ENCODE results near the gene TRA2A.

The TRA2A gene

DNA sequence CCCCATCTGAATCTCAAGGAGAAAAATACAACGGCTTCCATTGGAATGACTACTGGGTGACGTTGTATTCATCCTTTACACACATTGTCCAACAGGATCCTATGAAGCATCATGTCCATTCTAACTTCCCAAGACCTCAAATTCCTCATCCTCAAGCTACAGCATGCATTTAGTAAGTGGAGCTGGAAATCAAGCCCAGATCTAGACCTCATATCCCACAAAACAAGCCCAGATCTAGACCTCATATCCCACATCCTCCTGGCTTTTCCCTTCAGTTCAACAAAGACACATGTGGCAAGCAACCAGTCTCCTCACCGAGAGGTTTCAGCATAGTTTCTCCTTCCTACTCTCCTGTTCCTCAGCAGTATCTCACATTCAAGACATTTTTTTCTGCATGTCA is 73.7 kb downstream of the TRA2A start:
- no peaks in the 10 kb centered on the region for H3K27me3 ChIP-seq (ENCODE audit: control insufficient read depth, insufficient read depth, low read length)
- H3K4me3 ChIP-seq (ENCODE audit: low read length), result no peak overlapping the region
- no peak overlapping the region for H3K9ac ChIP-seq (ENCODE audit: low read length)
- no peaks in the 10 kb centered on the region for H3K4me1 ChIP-seq (ENCODE audit: control insufficient read depth, insufficient read depth, low read length)
- H3K36me3 ChIP-seq (ENCODE audit: control insufficient read depth, insufficient read depth, low read length), result no peaks in the 10 kb centered on the region
- no peak overlapping the region for H3K27ac ChIP-seq (ENCODE audit: low read depth, low read length)

DNA sequence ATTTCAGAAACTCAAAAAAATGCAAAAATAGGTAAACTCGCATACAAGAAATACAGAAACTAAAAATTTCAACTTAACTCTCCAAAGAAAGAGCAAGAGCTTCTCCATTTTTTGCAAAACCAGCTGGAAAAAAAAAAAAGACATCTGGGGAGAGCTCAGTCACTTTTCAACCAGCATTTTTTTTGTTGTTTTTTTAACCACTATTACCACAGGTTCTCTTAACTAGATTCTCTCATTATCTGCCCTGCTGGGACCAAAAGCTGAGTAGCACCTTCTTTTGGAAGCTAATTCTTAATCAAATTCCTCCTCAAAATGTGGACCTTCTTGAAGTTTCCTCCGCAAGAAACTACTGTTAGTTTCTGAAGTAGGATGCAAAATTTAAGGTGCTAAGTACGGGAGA is 75.7 kb downstream of the TRA2A start:
- Histone ChIP-seq H3K4me1 (ENCODE audit: control insufficient read depth, insufficient read depth, low read length) (no peaks in the 10 kb centered on the region), H3K4me3 (ENCODE audit: low read length) (no peak overlapping the region), H3K9ac (ENCODE audit: low read length) (no peak overlapping the region), H3K27me3 (ENCODE audit: control insufficient read depth, insufficient read depth, low read length) (no peaks in the 10 kb centered on the region), H3K27ac (ENCODE audit: low read depth, low read length) (no peak overlapping the region), H3K36me3 (ENCODE audit: control insufficient read depth, insufficient read depth, low read length) (no peaks in the 10 kb centered on the region)

DNA sequence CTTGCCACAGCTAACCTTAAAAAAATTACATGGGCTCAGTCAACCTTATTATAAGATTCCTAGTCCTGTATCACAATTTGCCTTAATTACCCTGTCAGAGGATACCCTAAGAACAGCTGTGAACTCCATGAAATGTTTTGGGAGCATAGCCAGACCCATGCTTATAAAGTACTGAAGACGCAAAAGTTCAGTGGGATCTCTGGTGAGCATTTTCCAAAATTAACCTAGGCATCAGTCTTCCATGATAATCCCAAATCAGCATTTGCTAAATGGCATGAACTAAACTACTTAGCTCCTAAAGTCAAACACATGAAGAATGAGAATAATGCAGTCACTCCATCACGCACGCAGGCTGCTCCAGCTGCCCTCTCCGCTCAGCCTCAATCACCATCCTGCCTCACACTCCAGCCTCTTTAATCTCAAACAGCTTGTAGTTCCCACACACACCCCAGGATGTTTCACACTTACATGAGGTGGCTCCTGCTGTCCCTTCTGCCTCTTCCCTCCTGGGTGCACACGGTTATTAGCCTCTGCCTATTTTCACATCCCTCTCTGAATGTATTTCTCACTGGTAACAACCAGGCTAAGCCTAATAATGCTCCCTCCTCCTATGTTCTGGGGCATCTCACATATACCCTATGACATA is 76.8 kb downstream of the TRA2A start:
- Histone ChIP-seq H3K27ac (ENCODE audit: low read depth, low read length) (no peak overlapping the region), H3K27me3 (ENCODE audit: control insufficient read depth, insufficient read depth, low read length) (no peaks in the 10 kb centered on the region), H3K4me1 (ENCODE audit: control insufficient read depth, insufficient read depth, low read length) (no peaks in the 10 kb centered on the region), H3K36me3 (ENCODE audit: control insufficient read depth, insufficient read depth, low read length) (no peaks in the 10 kb centered on the region), H3K4me3 (ENCODE audit: low read length) (no peak overlapping the region), H3K9ac (ENCODE audit: low read length) (no peak overlapping the region)

Measured in rectal smooth muscle tissue (tissue), 1 donor.